Kasumi-1 (cell line): ENCODE results near the gene MANSC1.

Experiments used
- DNase-seq, 2 experiments: peaks; one replicate each; lab custom pipeline; 2025; lab: John Stamatoyannopoulos, UW

The MANSC1 gene

GRCh38 chr12:12349711-12350665, at the start of gene MANSC1:
Gene MANSC1 (minus strand): TSS chr12:12350242. CDS start chr12:12343314, 6,928 bp downstream.
- peak; percentile 2 to 12 for DNase-seq

- no peak for DNase-seq
These were observed 49.1 kb upstream of the MANSC1 start for GRCh38 chr12:12399161-12399560.

DNA sequence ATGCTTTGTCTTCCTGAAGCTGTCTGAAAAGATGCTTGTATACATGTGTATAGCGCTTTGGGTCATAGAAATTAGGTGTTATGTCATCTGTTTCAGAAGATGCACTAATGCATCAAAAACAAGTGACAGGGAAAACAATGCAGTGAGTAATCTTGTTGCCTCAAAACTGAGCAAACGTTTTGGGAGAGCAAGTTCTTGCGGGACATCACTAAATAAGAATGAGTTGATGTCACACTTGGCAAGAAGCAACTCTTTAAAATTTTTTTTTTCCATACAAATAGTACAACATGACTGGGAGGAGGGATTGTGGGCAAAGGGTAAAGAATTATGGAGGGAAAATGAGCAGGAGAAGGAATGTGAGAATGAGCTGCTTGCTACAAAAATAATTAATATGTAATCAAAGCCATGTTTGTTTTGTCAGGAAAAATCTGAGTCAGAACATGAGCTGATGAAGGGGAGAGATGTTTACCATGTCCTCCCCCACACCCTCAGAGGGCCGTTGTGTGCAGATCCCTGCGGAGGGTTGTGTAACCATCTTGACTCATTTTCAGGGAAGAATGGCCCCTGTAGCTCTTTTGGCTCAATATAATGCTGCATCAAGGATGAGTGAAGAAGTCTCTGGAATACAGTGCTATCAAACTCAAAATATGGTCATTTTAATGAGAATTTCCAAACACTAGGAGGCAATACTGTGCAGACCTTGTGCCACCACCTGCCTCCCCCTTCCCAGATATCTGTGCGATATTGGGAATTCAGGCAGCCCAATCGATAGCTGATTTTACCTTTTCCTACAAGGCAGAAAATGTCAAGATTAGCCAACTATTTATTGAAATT, 48.2 kb upstream of the MANSC1 start:
- DNase-seq: no peak

- DNase-seq: no peak
These were observed 47.1 kb upstream of the MANSC1 start for GRCh38 chr12:12397184-12397583.

- DNase-seq: no peak
These were observed 46.7 kb upstream of the MANSC1 start for GRCh38 chr12:12396694-12397093.

DNA sequence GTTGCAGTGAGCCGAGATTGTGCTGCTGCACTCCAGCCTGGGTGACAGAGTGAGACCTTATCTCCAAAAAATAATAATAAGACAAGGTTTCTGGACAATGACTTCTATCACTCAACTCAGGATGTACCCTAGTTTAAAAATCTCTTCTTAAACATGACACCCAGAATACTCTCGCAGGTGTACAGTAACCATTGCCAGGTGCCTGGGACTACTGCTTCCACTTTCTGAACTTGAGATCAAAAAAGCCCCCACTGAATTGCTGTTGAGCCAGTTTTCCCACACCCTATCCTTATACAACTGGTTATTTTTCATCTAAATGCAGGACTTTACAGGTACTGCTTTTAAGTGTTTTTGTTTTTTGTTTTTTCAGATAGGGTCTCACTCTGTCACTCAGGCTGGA, 43.1 kb upstream of the MANSC1 start:
- no peak for DNase-seq

- no peak for DNase-seq
These were observed 42.4 kb upstream of the MANSC1 start for GRCh38 chr12:12392413-12392812.

GRCh38 chr12:12387501-12387900, 37.5 kb upstream of the MANSC1 start:
- DNase-seq: no peak

GRCh38 chr12:12384571-12385340, 34.7 kb upstream of the MANSC1 start:
- DNase-seq: no peak

GRCh38 chr12:12381982-12382381, 31.9 kb upstream of the MANSC1 start:
- no peak for DNase-seq

DNA sequence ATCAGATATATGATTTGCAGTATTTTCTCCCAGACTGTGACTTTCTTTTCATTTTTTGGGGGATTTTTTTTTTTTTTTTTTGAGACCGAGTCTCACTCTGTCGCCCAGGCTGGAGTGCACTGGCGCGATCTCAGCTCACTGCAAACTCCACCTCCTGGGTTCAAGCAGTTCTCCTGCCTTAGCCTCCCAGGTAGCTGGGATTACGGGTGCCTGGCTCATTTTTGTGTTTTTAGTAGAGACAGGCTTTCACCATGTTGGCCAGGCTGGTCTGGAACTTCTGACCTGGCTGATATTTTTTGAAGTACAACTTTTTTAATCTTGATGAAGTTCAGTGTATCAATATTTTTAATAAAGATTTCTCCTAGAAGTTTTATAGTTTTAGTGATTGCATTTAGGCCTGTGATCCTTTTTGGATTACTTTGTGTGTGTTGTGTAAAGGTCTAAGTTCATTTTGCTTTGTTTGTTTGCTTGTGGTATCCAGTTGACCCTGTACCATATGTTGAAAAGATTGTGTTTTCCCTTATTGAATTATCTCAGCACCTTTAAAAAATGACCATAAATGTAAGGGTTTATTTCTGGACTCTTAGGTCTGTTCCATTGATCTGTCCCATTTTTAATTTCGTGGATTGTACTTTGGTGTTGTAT, 31.0 kb upstream of the MANSC1 start:
- no peak for DNase-seq

DNA sequence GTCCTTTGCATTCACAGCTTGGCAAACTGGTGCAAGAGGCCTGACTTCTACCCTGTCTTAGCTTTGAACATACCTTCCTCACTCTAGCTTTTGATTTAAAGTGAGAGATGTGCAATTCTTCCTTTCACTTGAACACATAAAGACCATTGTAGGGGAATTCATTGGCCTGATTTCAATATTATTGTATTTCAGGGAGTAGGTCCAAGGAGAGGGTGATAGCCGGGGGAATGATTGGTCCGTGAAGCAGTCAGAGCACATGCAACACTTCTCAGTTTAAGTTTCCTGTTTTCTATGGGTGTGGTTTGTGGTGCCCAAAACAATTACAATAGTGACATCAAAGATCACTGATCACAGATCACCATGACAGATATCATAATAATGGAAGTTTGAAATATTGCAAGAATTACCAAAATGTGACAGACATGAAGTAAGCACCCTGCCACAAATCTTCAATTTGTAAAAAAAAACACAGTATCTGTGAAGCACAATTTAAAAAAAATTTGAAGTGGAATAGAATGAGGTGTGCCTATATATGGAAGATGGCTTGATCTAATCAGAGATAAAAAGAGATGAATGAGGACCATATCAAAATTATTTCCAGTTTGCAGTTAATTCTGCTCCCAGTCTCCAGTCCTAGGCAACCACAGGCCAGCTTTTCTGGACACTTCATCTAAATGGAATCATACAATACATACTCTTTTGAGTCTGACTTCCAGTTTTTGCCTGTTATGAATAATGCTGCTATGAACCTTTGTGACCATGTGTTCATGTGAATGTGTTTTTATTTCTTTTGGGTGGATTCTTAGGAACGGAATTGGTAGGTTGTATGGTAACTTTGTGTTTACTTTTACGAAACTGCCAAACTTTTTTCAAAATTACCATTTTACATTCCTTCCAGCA, 30.0 kb upstream of the MANSC1 start:
- no peak for DNase-seq

GRCh38 chr12:12378616-12379015, 28.6 kb upstream of the MANSC1 start:
- DNase-seq: no peak

DNA sequence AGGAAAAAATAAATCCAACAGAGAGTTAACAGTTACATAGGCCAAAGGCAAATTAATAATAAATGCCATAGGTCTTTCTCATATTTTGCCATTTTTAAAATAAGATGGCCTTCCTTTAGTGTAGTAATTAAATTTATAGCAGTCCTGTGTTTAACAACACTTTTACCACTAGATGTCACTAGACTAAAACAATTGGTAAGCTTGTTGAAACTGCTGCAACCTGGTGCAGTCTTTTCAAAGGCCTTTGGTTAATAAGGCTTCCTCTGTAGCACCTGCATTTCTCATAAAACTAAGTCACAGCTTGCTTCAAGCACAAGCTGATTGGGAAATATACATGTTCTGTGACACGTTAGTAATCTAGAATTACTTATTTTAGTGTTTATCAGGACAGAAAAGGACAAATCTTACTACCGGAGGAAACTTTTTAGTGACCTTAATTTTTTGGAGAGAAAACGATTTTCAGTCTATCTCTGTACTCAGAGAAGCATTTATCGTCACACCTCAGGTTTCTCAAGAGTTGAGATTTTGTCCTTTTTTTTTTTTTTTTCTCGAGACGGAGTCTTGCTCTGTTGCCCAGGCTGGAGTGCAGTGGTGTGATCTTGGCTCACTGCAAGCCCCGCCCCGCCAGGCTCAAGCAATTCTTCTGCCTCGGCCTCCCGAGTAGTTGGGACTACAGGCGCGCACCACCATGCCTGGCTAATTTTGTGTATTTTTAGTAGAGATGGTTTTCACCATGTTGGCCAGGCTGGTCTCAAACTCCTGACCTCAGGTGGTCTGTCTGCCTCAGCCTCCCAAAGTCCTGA, 26.8 kb upstream of the MANSC1 start:
- DNase-seq: peak; percentile 52 to 58

DNA sequence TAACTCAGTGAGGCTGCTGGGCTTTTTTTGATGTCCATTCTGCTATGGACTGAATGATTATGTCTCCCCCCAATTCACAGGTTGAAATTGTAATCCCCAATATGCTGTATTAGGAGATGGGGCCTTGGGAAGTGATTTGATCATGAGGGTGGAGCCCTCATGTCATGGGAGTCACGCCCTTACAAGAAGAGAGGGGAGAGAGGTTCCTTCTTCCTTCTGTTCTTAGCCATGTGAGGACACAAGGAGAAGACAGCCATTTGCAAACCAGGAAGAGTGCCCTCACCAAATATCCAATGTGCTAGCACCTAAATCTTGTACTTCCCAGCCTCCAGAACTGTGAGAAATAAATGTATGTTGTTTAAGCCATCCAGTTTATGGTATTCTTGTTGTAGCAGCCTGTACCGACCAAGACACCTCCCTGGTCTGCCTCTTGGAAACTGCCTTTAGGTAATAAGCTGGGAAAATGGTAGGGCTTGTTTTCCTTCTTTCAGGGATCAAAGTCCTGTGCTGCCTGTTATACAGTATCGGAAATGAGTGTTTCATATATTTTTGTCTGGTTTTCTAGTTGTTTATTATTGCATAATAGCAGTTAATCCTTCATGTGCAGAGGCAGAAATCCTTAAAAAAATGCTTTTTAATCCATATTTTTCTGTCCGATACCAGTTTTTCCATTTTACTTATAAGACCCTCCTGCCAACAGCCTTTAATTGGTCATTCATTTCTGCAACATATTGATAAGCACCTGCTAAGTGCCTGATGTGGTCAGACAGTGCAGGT, 23.1 kb upstream of the MANSC1 start:
- no peak for DNase-seq

DNA sequence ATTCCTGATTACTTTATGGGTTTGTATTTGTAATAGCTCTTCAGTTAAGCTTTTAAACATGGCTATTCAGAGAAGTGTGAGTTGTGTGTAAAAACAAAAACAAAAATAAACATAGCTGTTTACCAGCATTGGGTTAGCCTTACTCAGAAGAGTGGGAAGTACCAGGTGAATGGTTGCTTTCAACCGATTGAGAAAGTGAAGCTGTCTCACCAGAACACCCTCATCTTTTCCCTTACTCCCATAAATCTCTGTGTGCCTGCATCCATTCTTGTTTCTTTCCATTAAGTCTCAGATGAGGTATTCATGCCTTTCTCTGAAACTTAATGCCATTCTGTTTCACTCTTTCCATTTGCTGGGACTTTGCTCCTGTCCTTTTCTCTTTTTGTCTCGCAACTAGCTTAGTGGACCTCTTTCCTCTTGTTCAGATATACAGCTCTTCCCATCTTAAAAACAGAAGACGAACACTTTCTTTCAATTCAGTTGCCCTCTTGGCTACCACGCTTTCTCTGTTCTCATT, 17.5 kb upstream of the MANSC1 start:
- no peak for DNase-seq

DNA sequence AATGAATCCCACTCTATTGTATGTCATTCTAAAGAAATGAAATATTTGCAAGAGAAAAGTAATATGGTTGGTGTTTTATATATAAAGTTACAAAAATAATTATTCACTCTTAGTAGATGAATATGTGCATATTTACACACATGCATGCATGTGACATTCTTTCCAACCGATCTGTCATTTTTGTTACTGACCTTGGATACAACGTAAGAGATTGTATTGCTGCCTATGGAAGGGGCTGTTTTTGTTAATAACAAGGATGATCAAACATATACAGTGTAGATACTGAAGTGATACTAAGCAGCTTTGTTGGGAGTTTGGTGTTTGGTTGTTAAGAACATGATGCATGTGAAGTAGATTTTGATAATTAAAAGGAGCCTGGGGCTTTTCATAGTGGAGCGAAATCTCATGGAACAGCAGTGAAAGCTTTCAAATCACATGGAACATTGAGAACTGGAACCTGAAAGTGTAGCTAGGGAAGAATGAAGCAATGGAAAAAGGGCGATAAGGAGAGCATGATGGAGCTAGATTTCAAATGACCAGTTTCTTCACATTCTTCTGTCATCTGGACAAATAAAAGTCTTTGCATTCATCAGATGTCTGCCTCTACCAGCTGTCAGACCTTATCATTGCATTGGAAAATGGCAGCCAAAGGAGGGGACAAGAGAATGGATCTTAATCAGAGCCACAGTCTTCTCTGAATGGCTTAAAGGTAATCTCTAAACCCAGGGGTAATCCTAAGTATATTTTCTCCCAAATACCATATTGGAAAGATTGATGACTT, 16.8 kb upstream of the MANSC1 start:
- DNase-seq: no peak

DNA sequence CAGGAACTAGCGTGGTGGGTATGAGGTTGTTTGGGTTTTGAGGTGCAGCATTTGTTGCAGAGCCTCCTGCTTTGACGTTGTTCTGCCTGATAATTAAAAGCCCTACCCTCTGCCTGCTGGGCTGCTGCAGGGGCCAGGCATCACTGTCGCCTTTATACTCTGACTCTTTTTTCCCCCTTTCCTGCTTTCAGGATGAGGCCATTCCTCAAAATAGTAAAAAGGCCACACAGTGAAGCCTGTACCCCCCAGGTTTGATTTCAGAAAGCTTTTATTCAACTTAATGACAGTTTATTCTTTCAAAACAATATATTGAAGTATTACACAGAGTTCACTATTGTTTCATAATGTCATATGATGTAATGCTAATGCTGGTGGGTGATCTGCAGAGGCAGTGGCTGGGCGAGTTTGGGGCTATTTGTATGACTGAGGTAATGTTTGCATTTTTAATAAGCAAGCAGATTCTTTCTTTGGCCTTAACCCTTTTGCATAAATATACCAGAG, 15.9 kb upstream of the MANSC1 start:
- no peak for DNase-seq
